ENCODE data around the gene DDAH2.
A peak's percentile ranks its signal among the peaks of the same experiment; 100 is the strongest.

Gene DDAH2

GRCh38 chr6:31690231-31691077, 38.6 kb downstream of the DDAH2 start:
- Mint-ChIP-seq H3K27ac (peak overlapping the region in 1 of 3 experiments; percentile 62), H3K9me3 (no peaks in the 10 kb centered on the region), H3K4me3 (no peak overlapping the region), H3K4me1 (peaks cover 8% of the 10 kb centered on the region), H3K36me3 (ENCODE audit: low read depth) (peaks cover 69% of the 10 kb centered on the region), H3K27me3 (ENCODE audit: low read depth) (no peaks in the 10 kb centered on the region)
- TF ChIP-seq CTCF (IDR thresholded peaks at IDR 0.05; ENCODE audit: unreplicated experiment in 3 of 3): no peak

GRCh38 chr6:31689249-31690110, 39.6 kb downstream of the DDAH2 start:
- Mint-ChIP-seq H3K36me3 (ENCODE audit: low read depth) (peaks cover 66% of the 10 kb centered on the region), H3K9me3 (no peaks in the 10 kb centered on the region), H3K4me3 (no peak overlapping the region), H3K4me1 (peaks cover 8% of the 10 kb centered on the region), H3K27ac (no peak overlapping the region), H3K27me3 (ENCODE audit: low read depth) (no peaks in the 10 kb centered on the region)
- peak in 2 of 3 experiments; percentile 13 to 30 for TF ChIP-seq CTCF (IDR thresholded peaks at IDR 0.05; ENCODE audit: unreplicated experiment in 3 of 3)

GRCh38 chr6:31687860-31688693, 41.0 kb downstream of the DDAH2 start:
- H3K27me3 Mint-ChIP-seq (ENCODE audit: low read depth): no peaks in the 10 kb centered on the region
- peaks cover 17% of the 10 kb centered on the region for H3K4me1 Mint-ChIP-seq
- no peaks in the 10 kb centered on the region for H3K9me3 Mint-ChIP-seq
- H3K4me3 Mint-ChIP-seq: no peak overlapping the region
- TF ChIP-seq CTCF (IDR thresholded peaks at IDR 0.05; ENCODE audit: unreplicated experiment in 3 of 3): no peak
- H3K36me3 Mint-ChIP-seq (ENCODE audit: low read depth): peaks cover 59% of the 10 kb centered on the region
- H3K27ac Mint-ChIP-seq: no peak overlapping the region

- peaks cover 18% of the 10 kb centered on the region for H3K4me1 Mint-ChIP-seq
These were observed 41.8 kb downstream of the DDAH2 start for GRCh38 chr6:31687321-31687720.

More at GRCh38 chr6:31687321-31687720, 41.8 kb downstream of the DDAH2 start:
- H3K27me3 Mint-ChIP-seq (ENCODE audit: low read depth): no peaks in the 10 kb centered on the region
- peaks cover 52% of the 10 kb centered on the region for H3K36me3 Mint-ChIP-seq (ENCODE audit: low read depth)
- no peak overlapping the region for H3K4me3 Mint-ChIP-seq
- H3K27ac Mint-ChIP-seq: peak overlapping the region in 1 of 3 experiments; percentile 37
- TF ChIP-seq CTCF (IDR thresholded peaks at IDR 0.05; ENCODE audit: unreplicated experiment in 3 of 3): no peak
- no peaks in the 10 kb centered on the region for H3K9me3 Mint-ChIP-seq
